HG03378 (cell line): ENCODE measurements around the gene MTMR12.
"Not testable (repeated sequence)": the region's sequence is repeated elsewhere in the genome, so short reads cannot be mapped to it uniquely, and the experiment has no call there.

Experiments
- ATAC-seq: cut with Tn5 transposase; IDR thresholded peaks from one replicate; pipeline ENCODE4 v1.9.1; 2021; ENCODE audit warnings: mild to moderate bottlenecking, moderate library complexity; ENCODE audit not compliant: unreplicated experiment

MTMR12 gene

DNA sequence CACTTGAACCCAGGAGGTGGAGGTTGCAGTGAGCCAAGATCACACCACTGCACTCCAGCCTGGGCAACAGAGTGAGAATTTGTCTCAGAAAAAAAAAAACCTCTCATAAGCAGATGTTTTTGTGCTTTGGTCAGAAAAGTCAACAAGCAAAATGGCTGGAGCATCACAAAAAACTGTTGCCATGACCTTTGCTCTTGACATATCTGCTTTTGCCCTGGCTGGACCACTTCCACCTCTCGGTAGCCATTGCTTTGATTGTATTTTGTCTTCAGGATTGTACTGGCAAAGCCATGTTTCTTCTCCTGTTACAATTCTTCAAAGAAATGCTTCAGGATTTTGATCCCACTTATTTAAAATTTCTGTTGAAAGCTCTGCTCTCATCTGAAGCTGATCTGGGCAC, 67.0 kb downstream of the MTMR12 start:
- no peak for ATAC-seq

DNA sequence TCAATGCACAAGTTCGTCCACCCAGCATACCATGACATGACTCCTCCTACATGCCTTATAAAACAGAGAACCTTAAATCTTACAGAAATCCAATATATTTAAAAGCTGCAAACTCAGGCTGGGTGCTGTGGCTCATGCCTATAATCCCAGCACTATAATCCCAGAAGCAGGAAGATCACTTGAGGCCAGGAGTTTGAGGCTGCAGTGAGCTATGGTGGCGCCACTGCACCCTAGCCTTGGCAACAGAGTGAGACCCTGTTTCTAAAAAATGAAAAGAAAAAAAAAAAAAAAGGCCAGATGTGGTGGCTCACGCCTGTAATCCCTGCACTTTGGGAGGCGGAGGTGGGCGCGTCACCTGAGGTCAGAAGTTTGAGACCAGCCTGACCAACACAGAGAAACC, 68.7 kb downstream of the MTMR12 start:
- ATAC-seq = no peak

DNA sequence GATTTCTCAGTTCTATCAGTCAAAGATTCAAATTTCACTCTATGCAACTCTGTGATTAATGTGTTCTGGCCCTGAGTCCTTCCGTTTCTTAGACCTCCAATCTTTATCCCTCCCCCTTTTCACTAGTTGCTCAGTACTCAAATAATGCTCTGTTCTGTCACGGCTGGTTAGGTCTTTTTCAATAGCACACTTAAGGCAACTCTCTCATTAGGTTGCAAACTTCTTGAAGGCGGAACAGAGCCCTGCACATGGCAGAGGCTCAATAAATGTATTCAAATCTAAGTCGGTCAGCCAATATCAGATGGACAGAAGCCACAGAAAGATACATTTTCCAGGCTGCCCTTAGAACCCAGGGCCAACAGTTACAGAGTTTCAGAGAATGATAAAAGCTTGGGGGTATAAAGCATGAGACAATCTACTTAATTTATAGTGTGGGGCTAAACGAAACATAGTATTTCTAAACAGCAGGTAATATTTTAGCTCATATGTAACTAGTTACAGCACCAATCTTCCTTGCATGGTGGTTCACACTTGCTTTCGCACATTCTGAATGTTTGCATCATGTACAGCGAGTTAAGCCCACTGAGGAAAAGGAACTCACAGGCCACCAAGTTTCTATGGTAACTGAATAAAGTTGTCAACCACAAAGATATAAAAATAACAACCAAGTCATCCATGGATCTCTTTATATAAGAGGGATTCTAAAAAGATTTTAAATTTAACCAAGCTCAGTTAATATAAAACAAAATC, 71.5 kb downstream of the MTMR12 start:
- ATAC-seq = no peak

DNA sequence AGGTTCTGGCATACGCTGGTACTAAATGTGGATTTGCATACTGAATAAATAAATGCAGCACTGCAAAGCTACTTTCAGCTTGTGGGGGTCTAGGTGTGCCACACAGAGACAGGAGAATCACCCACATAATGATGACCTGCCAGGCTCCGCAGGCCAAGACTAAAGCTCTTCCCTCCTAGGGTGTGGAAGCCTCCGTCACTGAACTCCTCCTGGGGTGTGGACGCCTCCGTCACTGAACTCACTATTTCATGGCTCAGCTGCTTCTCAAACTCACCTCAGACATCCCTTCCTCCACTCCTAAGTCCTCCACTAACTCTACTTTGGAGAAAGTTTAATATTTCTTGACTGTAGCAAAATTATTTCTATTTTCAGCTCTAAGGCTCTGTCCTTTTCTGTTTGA, 73.4 kb downstream of the MTMR12 start:
- ATAC-seq = no peak

DNA sequence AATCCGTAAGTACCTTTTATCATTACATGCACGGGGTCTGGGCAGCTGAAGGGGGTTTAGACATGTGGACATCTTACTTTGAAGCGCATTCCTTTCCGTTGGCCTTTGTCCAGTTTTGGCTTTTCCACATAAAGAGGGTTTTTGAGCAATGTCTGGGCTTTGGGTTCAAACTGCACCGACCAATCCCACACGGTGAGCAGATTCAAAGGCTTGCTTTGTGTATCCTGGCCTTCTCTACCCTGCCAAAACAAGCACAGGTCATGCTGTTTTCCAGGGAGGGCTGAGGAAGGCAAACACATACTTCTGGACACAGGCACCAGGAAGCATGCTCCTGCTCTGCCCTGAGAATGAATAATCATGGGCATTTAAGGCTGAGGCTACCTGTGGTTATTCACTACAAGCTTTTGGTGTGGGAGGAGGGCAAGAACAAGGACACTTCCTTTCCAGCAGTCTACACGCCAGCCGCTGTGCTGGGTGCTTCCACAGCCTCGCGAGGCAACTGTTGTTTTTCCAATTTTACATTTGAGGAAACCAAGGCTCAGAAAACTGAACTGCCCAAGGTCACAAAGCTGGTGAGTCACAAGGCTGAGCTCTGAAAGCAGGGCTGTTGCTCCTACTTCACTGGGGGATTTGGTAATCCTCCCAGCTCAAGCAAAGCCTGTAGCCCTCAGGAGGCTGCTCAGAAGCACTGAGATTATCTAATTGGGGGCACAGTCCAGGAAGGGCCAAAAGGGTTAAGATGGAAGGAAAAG, 78.9 kb downstream of the MTMR12 start:
- ATAC-seq = no peak

DNA sequence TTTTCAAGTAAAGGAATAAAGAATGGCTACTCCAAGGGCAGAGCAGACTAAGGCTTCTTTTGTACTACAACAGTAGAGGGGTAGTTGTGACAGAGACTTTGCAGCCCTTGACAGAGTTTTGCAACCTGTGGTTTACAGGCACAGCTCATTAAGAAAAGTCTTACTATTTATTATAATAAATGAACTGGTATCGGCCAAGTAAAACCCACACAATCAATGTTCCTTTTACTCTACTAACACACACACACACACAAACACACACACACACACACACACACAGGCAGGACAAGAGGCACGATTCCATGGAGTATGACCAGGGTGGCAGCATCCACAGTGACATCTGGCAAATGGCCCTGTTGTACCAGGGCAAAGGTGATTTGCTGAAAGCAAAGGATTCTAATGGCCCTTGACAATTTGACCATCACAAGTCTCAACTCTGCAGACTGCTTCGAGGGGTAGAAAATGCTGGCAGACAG, 79.5 kb downstream of the MTMR12 start:
- no peak for ATAC-seq

DNA sequence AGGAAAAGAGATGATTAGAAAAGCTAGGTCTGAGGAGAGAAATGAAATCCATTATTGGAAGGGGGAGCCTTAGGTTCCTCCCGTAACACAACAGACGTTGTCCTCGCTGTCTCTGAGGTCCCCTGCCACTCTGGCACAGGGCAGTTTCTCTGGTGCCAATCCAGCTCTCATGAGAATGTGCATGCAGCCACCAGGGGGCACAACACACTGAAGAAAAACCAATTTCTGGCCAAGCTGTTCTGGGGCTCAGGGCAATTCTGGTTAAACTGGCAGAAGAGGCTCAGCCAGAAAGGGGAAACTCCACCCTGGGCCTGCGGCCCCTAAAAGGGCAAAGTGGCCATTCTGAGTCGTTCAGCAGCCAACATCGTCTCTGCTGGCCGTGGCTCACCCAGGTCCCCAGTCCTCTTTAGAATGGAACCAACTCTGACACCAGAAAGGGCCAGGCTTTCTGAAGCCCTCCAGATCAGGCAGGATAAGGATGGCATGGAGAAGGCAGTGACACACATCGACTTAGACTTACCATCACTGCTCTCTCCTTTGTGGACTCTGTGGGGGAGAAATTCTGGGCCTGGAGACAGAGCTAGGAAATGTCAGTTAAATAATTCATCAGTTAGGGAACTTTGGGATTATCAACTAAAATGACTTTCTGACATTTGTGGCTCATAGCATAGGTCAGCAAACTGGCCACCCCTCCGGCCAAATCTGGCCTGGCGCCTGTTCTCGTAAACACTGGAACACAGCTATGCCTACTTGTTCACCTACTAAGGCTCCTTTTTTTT, 80.1 kb downstream of the MTMR12 start:
- ATAC-seq = peak; percentile 88

DNA sequence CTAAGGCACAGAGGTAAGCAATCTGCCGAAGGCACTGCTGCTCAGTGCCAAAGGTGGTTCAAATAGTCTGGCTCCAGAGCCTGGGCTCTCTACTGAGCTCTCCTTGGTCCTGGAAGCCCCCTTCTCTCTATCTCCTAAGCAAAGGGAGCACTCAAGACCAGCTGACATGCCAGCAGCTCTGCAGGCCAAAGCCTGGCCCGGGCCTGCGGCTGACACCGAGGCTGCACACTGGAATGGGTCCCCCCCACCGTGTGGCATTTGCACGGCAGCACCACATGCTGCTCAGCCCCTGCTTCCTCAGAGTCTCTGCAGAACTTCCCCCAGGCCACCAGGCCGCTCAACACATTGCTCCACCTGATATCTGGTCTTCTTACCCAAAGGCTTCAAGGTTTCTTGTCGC, 80.8 kb downstream of the MTMR12 start:
- no peak for ATAC-seq

DNA sequence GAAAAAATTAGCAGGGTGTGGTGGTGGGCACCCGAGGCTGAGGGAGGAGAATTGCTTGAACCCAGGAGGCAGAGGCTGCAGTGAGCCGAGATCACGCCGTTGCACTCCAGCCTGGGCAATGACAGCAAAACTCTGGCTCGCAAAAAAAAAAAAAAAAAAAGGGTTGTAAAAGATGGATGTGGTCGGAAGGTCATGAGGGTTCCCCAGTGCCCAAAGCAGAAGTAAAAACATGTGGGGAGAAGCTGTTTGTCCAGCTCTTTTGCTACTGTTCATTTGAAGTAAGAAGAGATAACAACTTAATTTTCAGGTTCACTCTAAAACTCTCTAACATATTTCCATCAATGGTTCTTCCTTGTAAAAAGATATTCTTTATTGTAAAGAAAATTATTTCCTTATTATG, 81.5 kb downstream of the MTMR12 start:
- ATAC-seq = no peak

DNA sequence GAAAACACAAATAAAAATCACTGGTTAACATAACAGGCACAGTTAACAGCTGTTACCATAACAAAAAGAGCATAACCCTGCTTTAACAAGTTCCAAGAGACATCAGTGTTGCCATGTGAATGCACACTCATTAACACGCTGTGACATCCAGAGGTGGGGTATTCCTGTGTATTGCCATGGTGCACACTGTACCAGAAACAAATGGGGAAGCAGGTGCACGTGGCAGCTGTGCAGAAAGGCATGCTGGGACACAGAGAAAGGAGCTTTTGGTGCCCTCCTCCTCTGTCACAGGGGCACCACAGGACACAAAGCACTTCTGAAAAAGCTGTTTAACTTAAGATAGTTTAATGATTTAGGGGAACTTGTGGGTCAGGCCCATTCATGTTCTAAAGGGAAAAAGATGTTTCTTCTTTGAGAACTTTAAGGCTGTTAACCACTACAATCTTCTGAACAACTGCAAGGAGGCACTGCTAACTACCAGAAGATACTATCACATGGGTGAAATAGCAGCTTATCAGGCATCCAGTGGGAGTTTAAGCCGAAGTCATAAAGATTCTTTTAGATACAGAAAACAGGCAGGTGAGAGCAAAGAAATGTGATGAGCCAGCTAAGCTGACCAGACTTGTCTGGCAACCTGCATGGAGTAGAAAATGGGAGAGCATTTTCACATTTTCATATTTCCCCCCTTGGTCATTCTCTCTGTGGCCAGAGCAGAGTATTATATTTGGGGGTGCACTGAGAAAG, 82.2 kb downstream of the MTMR12 start:
- ATAC-seq = no peak

DNA sequence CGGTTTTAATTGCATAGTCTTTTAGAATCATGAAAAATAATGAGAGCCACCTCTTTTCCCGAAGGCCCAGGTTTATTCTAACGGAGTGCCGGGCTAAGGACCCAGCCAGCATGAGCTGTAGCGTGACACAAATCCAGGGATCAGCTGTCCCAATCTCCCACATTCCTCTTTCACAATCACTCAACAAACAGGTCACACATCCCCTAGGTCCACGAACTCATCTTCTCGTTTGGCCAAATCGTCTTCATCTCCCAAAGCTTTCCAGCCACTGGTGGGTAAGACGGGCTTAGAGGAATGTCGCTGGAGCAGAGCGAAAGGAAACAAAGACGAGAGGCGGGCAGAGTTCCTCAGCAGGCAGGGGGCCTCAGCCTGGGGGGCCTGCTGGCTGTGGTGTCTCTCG, 83.2 kb downstream of the MTMR12 start:
- no peak for ATAC-seq

DNA sequence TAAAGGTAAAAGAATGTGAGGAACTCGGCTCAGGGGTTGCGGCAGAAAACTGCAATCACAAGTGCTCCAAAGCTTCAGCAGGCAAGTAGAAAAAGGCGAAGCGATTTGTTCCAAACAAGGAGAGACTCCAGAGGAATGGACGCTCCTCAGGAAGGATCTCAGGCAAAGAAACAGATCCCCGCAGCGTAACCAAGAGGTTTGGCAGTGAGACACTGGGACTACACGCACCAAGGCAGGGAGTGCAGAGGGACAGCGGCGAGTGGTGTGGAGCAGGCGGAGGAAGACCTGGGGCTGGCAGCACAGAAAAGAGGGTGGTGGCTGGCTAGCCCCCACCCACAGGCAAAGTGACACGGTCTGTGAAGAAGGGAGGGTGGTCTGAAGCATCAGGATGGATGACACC, 83.9 kb downstream of the MTMR12 start:
- no peak for ATAC-seq

DNA sequence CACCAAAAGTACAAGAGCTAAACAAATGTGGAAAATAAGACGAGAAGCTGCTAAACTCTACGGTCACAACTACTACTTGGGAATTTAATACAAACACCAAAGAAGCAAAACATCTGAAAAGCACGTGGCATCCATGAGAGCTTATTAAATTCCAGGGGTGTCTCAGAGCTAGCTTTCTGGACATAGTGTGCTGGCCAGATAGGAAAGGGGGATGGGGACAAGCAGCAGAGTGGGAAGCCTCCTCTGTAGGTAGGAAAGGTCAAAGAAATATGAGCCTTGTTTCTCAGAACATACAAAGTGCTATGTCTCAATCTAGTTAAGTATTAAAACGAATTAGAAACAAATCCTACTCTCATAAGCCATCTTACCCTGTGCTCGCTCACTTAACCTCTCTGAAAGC, 87.3 kb downstream of the MTMR12 start:
- ATAC-seq = no peak

DNA sequence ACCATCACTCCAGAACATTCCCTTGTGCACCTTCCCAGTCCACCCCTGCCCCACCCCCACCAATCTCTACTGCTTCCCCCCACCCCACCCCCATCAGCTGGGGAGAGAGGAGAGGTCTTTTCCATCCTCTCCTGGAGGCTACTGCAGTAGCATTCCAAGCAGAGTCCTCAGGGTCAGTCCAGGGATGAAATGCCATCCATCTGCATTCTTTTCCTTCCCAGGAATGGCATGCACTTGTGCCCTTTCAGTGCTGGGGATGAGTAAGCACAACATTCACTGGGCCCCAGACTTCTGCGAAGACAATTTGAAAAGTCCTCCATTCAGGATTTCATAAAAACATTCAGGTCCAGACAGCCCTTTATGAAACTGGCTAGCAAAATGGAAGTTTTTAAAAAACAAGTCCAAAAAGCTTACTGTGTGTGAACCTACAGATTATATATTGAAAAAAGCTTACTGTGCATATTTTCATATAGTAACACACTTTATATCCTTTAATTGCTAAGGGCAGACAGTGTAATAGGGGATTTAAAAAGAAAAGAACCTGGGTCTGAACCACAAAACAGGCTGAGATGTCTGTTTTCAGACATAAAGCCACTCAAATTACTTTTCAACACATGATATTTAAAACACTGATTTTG, 88.6 kb downstream of the MTMR12 start:
- ATAC-seq = no peak

DNA sequence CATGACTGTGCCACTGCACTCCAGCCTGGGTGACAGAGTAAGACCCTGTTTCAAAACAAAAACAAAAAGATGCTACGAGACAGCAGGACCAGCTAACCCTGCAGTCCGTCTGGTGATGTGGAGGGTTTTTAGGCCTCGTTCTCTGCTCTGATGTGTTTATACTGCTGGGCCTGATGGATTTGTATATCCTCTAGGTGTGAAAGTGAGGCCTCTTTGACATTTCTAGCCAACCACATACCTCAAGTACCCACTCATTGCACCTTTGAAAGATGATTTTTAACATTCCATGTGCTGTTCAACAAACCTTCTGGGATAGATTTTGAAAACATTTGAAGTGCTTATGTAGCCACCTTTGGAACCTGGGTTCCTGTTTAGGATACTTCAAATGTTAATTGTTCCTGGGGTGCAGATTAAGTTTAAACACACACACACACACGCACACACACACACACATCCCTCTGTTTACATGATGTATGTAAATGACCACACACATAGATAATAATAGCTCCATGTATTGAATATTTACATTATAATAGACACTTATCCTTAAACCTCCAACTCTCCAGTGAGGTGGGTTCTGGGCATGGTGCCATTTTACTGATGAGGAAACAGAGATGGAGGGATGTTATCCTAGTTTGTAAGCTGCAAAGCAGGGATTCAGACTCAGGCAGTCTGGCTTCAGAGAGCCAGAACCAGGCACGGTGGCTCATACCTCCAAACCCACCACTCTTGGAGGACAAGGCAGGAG, 89.8 kb downstream of the MTMR12 start:
- ATAC-seq = no peak

DNA sequence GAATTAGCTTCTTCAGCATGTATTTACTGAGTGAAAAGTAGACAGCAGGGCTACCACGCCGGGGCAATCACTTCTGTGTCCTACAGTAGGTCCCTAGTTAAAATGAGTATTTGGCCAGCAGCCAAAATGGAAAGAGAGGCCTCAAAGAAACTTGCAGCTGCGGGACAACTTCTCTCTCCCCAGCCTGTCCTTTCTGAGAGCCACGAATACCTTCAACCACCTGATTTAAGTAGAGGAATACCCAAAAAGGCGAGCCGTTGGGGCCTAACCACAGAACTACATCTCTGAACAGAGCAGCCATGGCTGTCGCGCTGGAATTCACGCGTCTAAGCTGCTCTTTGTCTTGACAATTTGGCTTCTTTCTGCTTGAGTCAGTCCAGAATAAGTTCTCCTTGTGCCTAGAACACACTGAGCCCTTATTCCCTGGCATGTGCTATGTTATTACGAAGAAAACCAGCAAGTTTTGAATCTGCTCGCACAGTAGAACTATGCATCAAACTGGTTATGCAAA, 94.8 kb downstream of the MTMR12 start:
- ATAC-seq = no peak

DNA sequence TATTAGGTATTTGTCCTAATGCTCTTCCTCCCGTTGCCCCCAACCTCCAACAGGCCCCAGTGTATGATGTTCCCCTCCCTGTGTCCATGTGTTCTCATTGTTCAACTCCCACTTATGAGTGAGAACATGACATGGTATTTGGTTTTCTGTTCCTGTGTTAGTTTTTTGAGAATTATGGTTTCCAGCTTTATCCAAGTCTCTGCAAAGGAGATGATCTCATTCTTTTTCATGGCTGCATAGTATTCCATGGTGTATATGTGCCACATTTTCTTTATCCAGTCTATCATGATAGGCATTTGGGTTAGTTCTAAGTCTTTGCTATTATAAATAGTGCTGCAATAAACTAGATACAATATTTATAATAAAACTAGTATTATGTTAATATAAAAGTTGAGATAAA, 98.4 kb downstream of the MTMR12 start:
- ATAC-seq = not testable (repeated sequence)

DNA sequence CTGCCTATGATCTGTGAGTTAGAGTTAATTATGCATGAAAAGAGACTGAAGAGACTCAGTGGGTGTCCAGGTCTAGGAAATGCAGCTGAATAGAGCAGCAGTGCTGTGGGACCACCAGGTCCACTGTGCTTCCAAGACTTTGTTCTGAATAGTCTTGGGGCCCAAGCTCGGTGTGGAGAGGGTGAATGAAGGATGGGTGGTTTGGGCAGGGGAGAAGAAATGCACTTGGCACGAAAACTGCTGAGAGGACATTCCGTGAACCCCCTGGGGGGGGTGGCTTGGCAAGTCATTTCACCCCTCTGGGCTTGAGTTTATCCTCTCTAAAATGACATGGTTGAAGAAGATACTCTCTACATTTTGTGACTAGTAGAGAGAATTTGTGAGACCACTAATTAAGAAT, 102.6 kb downstream of the MTMR12 start:
- ATAC-seq = no peak

DNA sequence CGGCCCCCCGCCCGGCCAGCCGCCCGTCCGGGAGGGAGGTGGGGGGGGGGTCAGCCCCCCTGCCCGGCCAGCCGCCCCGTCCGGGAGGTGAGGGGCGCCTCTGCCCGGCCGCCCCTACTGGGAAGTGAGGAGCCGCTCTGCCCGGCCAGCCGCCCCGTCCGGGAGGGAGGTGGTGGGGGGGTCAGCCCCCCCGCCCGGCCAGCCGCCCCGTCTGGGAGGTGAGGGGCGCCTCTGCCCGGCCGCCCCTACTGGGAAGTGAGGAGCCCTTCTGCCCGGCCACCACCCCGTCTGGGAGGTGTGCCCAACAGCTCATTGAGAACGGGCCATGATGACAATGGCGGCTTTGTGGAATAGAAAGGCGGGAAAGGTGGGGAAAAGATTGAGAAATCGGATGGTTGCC, 103.9 kb downstream of the MTMR12 start:
- ATAC-seq = not testable (repeated sequence)

DNA sequence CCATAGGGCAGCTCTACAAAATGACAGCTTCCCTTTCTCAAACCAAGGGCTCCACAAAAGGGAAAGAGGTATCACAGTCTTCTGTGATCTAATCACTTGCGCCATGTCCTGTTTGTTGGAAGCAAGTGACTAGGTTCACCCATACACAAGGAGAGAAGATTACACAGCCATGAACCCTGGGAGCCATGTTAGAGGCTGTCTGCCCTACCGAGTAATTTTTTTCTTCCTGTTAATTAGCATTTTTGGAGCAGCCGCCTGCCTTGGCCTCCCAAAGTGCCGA, 105.4 kb downstream of the MTMR12 start:
- no peak for ATAC-seq
